Prostate gland (tissue), 2 donors: ENCODE measurements around the gene TTLL13. TPM values are rescaled to one million over a fixed set of nuclear protein-coding genes. Genes with fewer than 3 reads are reported as not detected.

ENCODE experiments used
- DNase-seq: peaks from one replicate; pipeline ENCODE4 v3.0.0-alpha.2; 2019; ENCODE audit warnings: low spot score
- H3K27ac ChIP-seq, 2 donors: fragments of 200-600 bp; sonication (generic); 2 replicates each; pipeline ENCODE4 v1.5.1; 2017 to 2019
- H3K27me3 ChIP-seq: fragments of 200-600 bp; sonication (generic); replicated peaks from 2 replicates; pipeline ENCODE4 v1.5.1; 2019; ENCODE audit not compliant: insufficient read depth
- H3K36me3 ChIP-seq, 2 donors: fragments of 200-600 bp; sonication (generic); 1 replicate in 1 of 2; 2 replicates in 1 of 2; pipeline versions ENCODE4 v1.5.1 to v1.8.1; 2017 to 2019
- H3K4me1 ChIP-seq: fragments of 200-600 bp; sonication (generic); replicated peaks from 2 replicates; pipeline ENCODE4 v1.5.1; 2019
- H3K4me3 ChIP-seq, 2 donors: fragments of 200-600 bp; sonication (generic); 2 replicates each; pipeline ENCODE4 v1.5.1; 2017 to 2019
- H3K9me3 ChIP-seq: fragments of 200-600 bp; sonication (generic); 2 replicates; pipeline ENCODE4 v1.5.1; 2017
- POLR2A ChIP-seq: fragments of 450-650 bp; IDR thresholded peaks from one replicate; pipeline ENCODE4 v1.6.1; 2016; ENCODE audit warnings: antibody characterized with exemption, mild to moderate bottlenecking
- POLR2AphosphoS5 ChIP-seq: sonication (generic); formaldehyde crosslinking; IDR thresholded peaks from one replicate; pipeline ENCODE4 v1.6.1; 2017; ENCODE audit warnings: antibody characterized with exemption
- WGBS: methylation state at CpG from one replicate; pipeline ENCODE4 v1.1.5; 2018; 5-methylcytosine and 5-hydroxymethylcytosine counted together
- intact Hi-C: fragments of 100-400 bp; cut with DNase I; formaldehyde crosslinking; loops from one replicate; pipeline ENCODE4 v1.14.2; 2022
- total RNA-seq, 2 donors: library from RNA; depleted of rRNA; stranded (reverse); fragments of >200 nt; gene quantifications; one replicate each; pipeline ENCODE4 v1.1.0, GENCODE V29; 2016
- TF ChIP-seq, protein P1 (sequence below), 4 experiments: fragments of 200-600 bp in 2 of 4; fragments of 450-650 bp in 2 of 4; sonication (generic) in 2 of 4; IDR thresholded peaks; 1 replicate in 3 of 4; 2 replicates in 1 of 4; pipeline ENCODE4 v1.5.1; 2016 to 2019; ENCODE audit warnings: antibody characterized with exemption in 4 of 4, mild to moderate bottlenecking in 2 of 4, moderate library complexity in 2 of 4

Gene TTLL13
- total RNA-seq, 2 donors from 2014 or later: 0.51 TPM; not detected in 1

DNA sequence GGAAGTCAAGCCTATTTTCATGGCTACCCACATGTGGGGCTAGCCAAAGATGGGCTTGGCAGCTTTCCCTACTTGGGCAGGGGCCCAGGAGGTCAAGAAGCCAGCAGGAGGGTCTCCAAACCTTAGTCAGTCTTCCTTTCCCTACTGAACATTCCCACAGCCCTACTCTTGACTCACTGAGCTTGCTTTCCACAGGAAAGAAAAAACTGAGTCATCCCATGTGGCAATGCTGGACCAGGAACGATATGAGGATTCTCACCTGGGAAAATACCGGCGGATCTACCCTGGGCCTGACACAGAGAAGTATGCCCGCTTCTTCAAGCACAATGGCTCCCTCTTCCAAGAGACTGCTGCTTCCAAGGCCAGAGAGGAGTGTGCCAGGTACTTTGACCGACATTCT lies 12.5 kb downstream of the TTLL13 start:
- Histone ChIP-seq H3K27ac (no peak overlapping the region), H3K9me3 (no peaks in the 10 kb centered on the region), H3K4me1 (no peaks in the 10 kb centered on the region), H3K36me3 (no peaks in the 10 kb centered on the region), H3K27me3 (no peaks in the 10 kb centered on the region), H3K4me3 (no peak overlapping the region)
- DNase-seq: no peak
- TF ChIP-seq, protein P1, sequence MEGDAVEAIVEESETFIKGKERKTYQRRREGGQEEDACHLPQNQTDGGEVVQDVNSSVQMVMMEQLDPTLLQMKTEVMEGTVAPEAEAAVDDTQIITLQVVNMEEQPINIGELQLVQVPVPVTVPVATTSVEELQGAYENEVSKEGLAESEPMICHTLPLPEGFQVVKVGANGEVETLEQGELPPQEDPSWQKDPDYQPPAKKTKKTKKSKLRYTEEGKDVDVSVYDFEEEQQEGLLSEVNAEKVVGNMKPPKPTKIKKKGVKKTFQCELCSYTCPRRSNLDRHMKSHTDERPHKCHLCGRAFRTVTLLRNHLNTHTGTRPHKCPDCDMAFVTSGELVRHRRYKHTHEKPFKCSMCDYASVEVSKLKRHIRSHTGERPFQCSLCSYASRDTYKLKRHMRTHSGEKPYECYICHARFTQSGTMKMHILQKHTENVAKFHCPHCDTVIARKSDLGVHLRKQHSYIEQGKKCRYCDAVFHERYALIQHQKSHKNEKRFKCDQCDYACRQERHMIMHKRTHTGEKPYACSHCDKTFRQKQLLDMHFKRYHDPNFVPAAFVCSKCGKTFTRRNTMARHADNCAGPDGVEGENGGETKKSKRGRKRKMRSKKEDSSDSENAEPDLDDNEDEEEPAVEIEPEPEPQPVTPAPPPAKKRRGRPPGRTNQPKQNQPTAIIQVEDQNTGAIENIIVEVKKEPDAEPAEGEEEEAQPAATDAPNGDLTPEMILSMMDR (IDR thresholded peaks at IDR 0.05): no peak
- TF ChIP-seq POLR2AphosphoS5 (no peak), POLR2A (no peak)
- intact Hi-C loops: no loop called here
- WGBS: 90% methylated on average over 5 of the region's 5 CpGs

DNA sequence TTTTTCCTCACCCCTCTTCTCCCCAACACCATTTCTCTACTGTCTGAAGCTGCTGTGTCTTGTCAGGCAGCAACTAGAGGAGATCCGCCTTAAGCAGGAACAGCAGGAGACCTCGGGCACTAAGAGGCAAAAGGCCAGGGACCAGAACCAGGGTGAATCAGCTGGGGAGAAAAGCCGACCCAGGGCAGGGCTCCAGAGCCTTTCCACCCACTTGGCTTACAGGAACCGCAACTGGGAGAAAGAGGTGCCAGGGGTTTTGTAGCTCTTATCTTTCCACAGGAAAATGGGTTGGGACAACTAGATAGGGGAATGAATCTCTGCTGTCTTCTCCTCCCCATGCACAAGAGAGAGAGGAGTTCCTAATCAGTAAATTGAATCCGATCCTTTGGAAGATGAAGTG lies 13.1 kb downstream of the TTLL13 start:
- Histone ChIP-seq H3K4me3 (no peak overlapping the region), H3K27me3 (no peaks in the 10 kb centered on the region), H3K36me3 (no peaks in the 10 kb centered on the region), H3K4me1 (peaks cover 5% of the 10 kb centered on the region), H3K9me3 (no peaks in the 10 kb centered on the region), H3K27ac (no peak overlapping the region)
- DNase-seq: no peak
- TF ChIP-seq, protein P1 (IDR thresholded peaks at IDR 0.05): no peak
- no peak for TF ChIP-seq POLR2AphosphoS5
- TF ChIP-seq POLR2A: no peak
- WGBS: 80% methylated on average over 5 of the region's 5 CpGs
- intact Hi-C loops: no loop called here

DNA sequence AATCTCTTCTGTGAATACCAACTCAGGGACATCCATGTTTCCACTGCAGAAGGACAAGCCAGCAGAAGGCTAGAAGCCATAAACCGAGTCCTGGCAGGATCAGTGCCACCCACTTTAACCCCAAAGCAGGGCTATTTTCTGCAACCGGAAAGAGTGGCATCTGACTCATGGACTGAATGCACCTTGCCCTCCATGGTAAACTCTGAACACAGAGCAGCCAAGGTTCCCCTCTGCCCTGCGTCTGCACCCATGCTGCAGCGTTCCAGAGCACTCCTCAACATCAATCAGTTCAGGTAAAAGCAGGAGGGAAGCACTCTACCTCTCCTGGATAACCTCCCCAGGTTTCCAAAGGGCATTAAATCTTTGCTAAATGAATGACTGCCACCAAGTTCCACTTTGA lies 15.3 kb downstream of the TTLL13 start:
- Histone ChIP-seq H3K27ac (peak overlapping the region; percentile 93 to 98), H3K9me3 (no peaks in the 10 kb centered on the region), H3K36me3 (no peaks in the 10 kb centered on the region), H3K4me1 (peaks cover 13% of the 10 kb centered on the region), H3K4me3 (peak overlapping the region; percentile 65 to 82), H3K27me3 (no peaks in the 10 kb centered on the region)
- TF ChIP-seq, protein P1 (IDR thresholded peaks at IDR 0.05): no peak
- TF ChIP-seq POLR2AphosphoS5 (no peak), POLR2A (no peak)
- WGBS: 18% methylated on average over 4 of the region's 4 CpGs
- no peak for DNase-seq
- intact Hi-C loops: no loop called here

DNA sequence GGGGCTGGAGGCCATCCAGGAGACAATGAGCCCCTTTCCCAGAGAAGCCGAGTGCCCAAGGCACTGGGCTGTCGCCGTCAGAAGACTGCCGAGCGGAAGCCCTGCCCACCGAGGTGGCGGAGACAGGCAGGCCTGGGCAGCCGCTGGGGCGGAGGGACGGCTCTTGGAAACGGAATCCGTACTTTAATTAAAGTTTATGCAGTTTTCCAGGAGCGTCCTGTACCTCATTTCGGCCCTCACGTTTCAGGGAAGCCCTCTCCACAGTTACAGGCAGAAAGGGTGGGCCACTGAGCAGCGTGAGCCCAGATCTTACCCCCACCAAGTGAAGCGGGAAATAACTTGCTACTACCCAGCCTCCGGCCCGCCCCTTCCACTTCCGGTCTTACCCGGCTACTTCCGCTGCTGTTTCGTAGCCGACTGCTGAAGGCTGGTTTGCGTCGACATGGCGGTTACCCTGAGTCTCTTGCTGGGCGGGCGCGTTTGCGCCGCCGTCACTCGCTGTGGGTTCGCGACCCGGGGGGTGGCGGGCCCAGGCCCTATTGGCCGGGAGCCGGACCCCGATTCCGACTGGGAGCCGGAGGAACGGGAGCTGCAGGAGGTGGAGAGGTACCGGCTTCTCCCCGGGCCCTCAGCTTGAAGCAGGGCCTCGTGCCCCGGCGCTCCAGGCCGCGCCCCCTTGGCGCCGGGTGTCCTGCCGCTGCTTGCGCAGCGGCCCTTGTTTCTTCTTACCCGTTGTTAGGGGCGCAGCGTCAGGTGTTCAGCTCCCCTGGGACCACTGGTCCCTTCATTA lies 16.1 kb downstream of the TTLL13 start, which contains the start of gene NGRN:
TSS of gene NGRN (plus strand) at position 402 of the 790 bp plus-strand sequence. CDS start at position 443, 41 bp downstream.
- H3K4me3 ChIP-seq: peak within 1 kb of the TSS; percentile 65 to 82
- intact Hi-C loops: no loop called here
- H3K4me1 ChIP-seq: peaks cover 13% of the 10 kb centered on the region
- DNase-seq: peak; percentile 95
- no peaks in the 10 kb centered on the region for H3K9me3 ChIP-seq
- TF ChIP-seq POLR2AphosphoS5: peak; percentile 96
- peak; percentile 91 for TF ChIP-seq POLR2A
- TF ChIP-seq, protein P1 (IDR thresholded peaks at IDR 0.05): peak in 2 of 4 experiments; percentile 5 to 10
- WGBS: under 1% methylated on average over 58 of the region's 59 CpGs
- peak within 1 kb of the TSS; percentile 93 to 98 for H3K27ac ChIP-seq
- H3K36me3 ChIP-seq: peaks cover 0 to 1% of the 10 kb centered on the region in 2 donors
- no peaks in the 10 kb centered on the region for H3K27me3 ChIP-seq

DNA sequence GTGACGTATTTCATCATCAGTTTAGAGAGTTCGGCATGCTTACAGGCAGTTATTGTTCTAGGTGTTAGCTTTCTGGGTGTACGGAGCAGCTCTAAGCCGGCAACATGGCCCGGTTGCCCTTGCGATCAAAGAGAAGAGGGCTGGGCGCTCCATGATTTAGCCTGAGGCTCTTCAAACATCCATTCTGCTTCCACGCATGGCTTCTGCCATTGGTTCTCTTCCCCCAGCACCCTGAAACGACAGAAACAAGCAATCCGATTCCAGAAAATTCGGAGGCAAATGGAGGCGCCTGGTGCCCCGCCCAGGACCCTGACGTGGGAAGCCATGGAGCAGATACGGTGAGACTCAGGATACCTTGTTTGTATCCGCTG lies 16.7 kb downstream of the TTLL13 start:
- Histone ChIP-seq H3K27ac (peak overlapping the region; percentile 93 to 98), H3K4me1 (peaks cover 13% of the 10 kb centered on the region), H3K9me3 (no peaks in the 10 kb centered on the region), H3K4me3 (peak overlapping the region; percentile 65 to 82), H3K27me3 (no peaks in the 10 kb centered on the region), H3K36me3 (peaks cover 0 to 4% of the 10 kb centered on the region in 2 donors)
- under 1% methylated on average over 16 of the region's 16 CpGs for WGBS
- intact Hi-C loops: no loop called here
- TF ChIP-seq POLR2AphosphoS5 (no peak), POLR2A (no peak)
- TF ChIP-seq, protein P1 (IDR thresholded peaks at IDR 0.05): no peak
- DNase-seq: no peak
